BLaER1 treated with 17β-estradiol and CSF1 and Interleukin-3, amounts not matched to agents 10 nM and 100 nM (cell line): Measurements from ENCODE around the gene RPS6KA5.

Source experiments
- H3K27ac ChIP-seq, 11 experiments: shearing (Covaris generic); formaldehyde crosslinking; 2 replicates each; pipeline ENCODE4 v1.8.1; 2022
- H3K27me3 ChIP-seq, 11 experiments: shearing (Covaris generic); formaldehyde crosslinking; 2 replicates each; pipeline ENCODE4 v1.8.1; 2022
- H3K36me3 ChIP-seq, 11 experiments: shearing (Covaris generic); formaldehyde crosslinking; 2 replicates each; pipeline ENCODE4 v1.8.1; 2022
- H3K4me1 ChIP-seq, 10 experiments: shearing (Covaris generic); formaldehyde crosslinking; 2 replicates each; pipeline ENCODE4 v1.8.1; 2022
- H3K4me2 ChIP-seq, 11 experiments: shearing (Covaris generic); formaldehyde crosslinking; 2 replicates each; pipeline ENCODE4 v1.8.1; 2022
- H3K4me3 ChIP-seq, 10 experiments: shearing (Covaris generic); formaldehyde crosslinking; 2 replicates each; pipeline ENCODE4 v1.8.1; 2022
- H3K9ac ChIP-seq, 11 experiments: shearing (Covaris generic); formaldehyde crosslinking; 2 replicates each; pipeline ENCODE4 v1.8.1; 2022
- H3K9me3 ChIP-seq, 11 experiments: shearing (Covaris generic); formaldehyde crosslinking; replicated peaks in 1 of 11; 2 replicates each; pipeline ENCODE4 v1.8.1; 2022
- H4K20me1 ChIP-seq, 11 experiments: shearing (Covaris generic); formaldehyde crosslinking; 2 replicates each; pipeline ENCODE4 v1.8.1; 2022
- Cebpa-rat ChIP-seq, 11 experiments: shearing (Covaris generic); IDR thresholded peaks; 2 replicates each; pipeline ENCODE4 v1.8.1; 2022

The RPS6KA5 gene

DNA sequence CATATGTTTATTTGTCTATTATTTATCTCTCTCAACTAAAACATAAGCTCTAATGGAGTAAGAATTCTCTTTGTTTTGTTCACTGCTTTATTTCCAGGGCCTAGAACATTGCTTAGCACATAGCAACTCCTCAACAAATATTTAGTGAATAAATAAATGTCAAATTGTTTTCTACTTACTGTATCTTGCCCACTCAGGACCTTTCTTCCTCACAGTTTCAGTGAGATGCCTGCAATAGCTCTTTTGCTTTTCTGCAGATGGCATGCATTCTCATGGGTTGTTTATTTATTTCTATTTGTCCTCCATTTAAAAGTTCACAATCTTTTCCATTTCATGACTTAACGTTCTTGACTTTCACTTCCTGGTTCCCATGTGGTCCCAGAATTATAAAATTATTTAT lies 149.3 kb downstream of the RPS6KA5 start:
- H3K4me3 ChIP-seq, result no peak overlapping the region
- TF ChIP-seq Cebpa-rat (IDR thresholded peaks at IDR 0.05), result no peak
- peak overlapping the region in 3 of 11 experiments; percentile 9 to 26 (median 11); a peak in 1 of 22 replicates for H3K27ac ChIP-seq
- H3K36me3 ChIP-seq, result no peaks in the 10 kb centered on the region
- no peaks in the 10 kb centered on the region for H3K9me3 ChIP-seq
- H3K27me3 ChIP-seq, result no peaks in the 10 kb centered on the region
- H4K20me1 ChIP-seq, result no peaks in the 10 kb centered on the region
- peaks cover 0 to 12% (median 2%) of the 10 kb centered on the region in 10 experiments; a peak in 5 of 20 replicates for H3K4me1 ChIP-seq
- peak overlapping the region in 4 of 11 experiments; percentile 7 to 54 (median 42); a peak in 5 of 22 replicates for H3K4me2 ChIP-seq
- no peak overlapping the region for H3K9ac ChIP-seq

GRCh38 chr14:90907178-90907577 lies 153.3 kb downstream of the RPS6KA5 start:
- TF ChIP-seq Cebpa-rat (IDR thresholded peaks at IDR 0.05), result no peak
- Histone ChIP-seq H4K20me1 (no peaks in the 10 kb centered on the region), H3K36me3 (no peaks in the 10 kb centered on the region), H3K4me1 (peaks cover 0 to 12% (median 2%) of the 10 kb centered on the region in 10 experiments; a peak in 5 of 20 replicates), H3K9me3 (no peaks in the 10 kb centered on the region), H3K27ac (no peak overlapping the region), H3K4me2 (no peak overlapping the region), H3K27me3 (no peaks in the 10 kb centered on the region), H3K4me3 (no peak overlapping the region), H3K9ac (no peak overlapping the region)

DNA sequence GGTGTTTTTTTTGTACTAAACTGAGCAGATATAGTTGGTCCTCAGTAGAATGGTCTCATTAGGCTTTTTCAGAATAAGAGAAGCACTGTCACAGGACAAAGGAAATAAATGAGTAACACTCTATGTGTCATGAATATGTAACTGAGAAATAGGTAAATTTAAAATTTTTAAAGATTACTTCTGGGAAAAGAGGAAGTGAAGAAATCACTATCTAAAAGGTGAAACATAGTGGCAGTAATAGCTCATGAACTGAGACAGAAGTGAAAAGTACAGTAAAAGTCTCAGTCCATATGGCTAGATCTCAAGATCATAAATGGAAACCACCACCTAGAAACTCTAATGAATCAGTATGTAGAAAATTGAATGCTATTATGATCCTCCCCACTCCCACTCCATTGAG lies 154.9 kb downstream of the RPS6KA5 start:
- H3K27ac ChIP-seq, result no peak overlapping the region
- H3K27me3 ChIP-seq, result no peaks in the 10 kb centered on the region
- no peak overlapping the region for H3K4me2 ChIP-seq
- no peaks in the 10 kb centered on the region for H3K36me3 ChIP-seq
- no peaks in the 10 kb centered on the region for H4K20me1 ChIP-seq
- no peak overlapping the region for H3K4me3 ChIP-seq
- H3K9me3 ChIP-seq, result no peaks in the 10 kb centered on the region
- no peak overlapping the region for H3K9ac ChIP-seq
- no peak for TF ChIP-seq Cebpa-rat (IDR thresholded peaks at IDR 0.05)
- H3K4me1 ChIP-seq, result no peaks in the 10 kb centered on the region

- H3K36me3 ChIP-seq, result peaks cover 0 to 10% (median 0%) of the 10 kb centered on the region in 11 experiments; a peak in 2 of 22 replicates
- H3K9ac ChIP-seq, result no peak overlapping the region
- no peaks in the 10 kb centered on the region for H4K20me1 ChIP-seq
- no peak overlapping the region for H3K27ac ChIP-seq
- H3K9me3 ChIP-seq, result no peaks in the 10 kb centered on the region
- no peak overlapping the region for H3K4me2 ChIP-seq
- H3K27me3 ChIP-seq, result no peaks in the 10 kb centered on the region
- H3K4me3 ChIP-seq, result no peak overlapping the region
- no peak for TF ChIP-seq Cebpa-rat (IDR thresholded peaks at IDR 0.05)
- no peaks in the 10 kb centered on the region for H3K4me1 ChIP-seq
Observed at GRCh38 chr14:90903101-90903500, 157.3 kb downstream of the RPS6KA5 start.

DNA sequence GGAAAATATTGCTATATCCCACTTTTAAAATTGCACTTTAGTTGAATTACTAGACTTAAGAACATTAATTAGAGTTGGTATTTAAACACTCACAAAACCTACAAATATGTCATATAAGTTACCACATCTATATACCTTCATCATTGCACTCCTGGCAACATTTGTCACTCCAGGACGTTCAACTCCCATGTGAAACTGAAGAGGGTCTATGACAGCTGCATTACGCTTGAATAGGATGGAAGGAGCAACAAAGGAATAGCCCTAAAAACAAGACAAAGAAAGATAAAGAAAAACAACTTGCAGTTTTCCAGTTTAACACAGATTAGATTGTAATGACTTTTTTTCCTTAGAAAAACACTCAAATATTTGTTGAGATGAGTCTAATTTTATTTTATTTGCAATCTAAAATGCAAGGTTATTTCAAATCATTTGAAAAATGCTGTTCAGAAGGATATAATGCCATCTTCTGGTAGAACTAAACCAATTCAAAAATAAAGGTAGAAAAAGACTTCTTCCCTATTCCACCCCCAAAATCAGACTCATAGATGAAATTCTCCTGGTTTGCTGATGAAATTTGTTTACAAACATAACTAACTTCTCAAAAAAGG lies 159.9 kb downstream of the RPS6KA5 start:
- Histone ChIP-seq H3K9me3 (no peaks in the 10 kb centered on the region), H3K4me3 (no peak overlapping the region), H3K4me2 (no peak overlapping the region), H3K4me1 (no peaks in the 10 kb centered on the region), H3K27me3 (no peaks in the 10 kb centered on the region), H3K27ac (no peak overlapping the region), H3K36me3 (peaks cover 0 to 23% (median 0%) of the 10 kb centered on the region in 11 experiments; a peak in 6 of 22 replicates), H3K9ac (no peak overlapping the region), H4K20me1 (no peaks in the 10 kb centered on the region)
- no peak for TF ChIP-seq Cebpa-rat (IDR thresholded peaks at IDR 0.05)

DNA sequence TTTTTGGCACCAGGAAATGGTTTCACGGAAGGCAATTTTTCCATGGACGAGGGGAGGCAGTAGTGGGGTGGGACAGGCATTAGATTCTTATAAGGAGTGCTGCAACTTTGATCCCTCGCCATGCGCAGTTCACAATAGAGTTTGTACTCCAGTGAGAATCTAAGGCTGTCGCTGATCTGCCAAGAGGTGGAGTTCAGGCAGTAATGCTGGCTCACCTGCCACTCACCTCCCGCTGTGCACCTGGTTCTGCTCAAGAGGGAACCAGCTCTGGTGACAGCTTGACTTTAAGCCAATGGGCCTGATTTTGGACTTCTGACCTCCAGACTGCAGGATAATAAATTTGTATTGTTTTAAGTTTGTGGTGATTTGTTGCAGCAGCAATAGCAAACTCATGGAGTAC lies 163.4 kb downstream of the RPS6KA5 start:
- Histone ChIP-seq H3K9ac (no peak overlapping the region), H3K36me3 (peaks cover 0 to 23% (median 0%) of the 10 kb centered on the region in 11 experiments; a peak in 6 of 22 replicates), H3K4me1 (peaks cover 0 to 4% (median 0%) of the 10 kb centered on the region in 10 experiments; a peak in 4 of 20 replicates), H4K20me1 (no peaks in the 10 kb centered on the region), H3K27ac (no peak overlapping the region), H3K4me2 (no peak overlapping the region), H3K9me3 (no peaks in the 10 kb centered on the region), H3K4me3 (no peak overlapping the region), H3K27me3 (no peaks in the 10 kb centered on the region)
- TF ChIP-seq Cebpa-rat (IDR thresholded peaks at IDR 0.05), result no peak

DNA sequence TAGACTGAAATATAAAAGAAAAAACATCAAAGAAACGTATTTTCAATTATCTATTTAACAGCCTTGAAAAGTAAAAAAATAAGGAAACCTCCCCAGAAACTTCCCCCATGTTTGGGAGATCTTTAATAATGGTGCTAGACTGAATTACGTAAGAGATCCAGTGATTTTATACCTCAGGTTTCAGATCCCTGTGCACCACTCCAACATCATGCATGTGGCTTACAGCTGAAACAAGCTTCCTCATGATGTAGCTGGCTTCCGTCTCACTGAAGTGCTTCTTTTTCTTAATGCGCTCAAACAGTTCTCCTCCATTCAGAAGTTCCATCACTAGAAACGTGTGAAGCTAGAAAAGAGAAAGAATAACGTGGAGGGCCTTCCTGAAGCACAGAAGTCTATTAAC lies 166.2 kb downstream of the RPS6KA5 start:
- Histone ChIP-seq H3K4me1 (peaks cover 0 to 4% (median 0%) of the 10 kb centered on the region in 10 experiments; a peak in 4 of 20 replicates), H3K36me3 (peaks cover 0 to 23% (median 0%) of the 10 kb centered on the region in 11 experiments; a peak in 6 of 22 replicates), H4K20me1 (no peaks in the 10 kb centered on the region), H3K4me2 (peak overlapping the region in 1 of 11 experiments; percentile 32; a peak in 1 of 22 replicates), H3K9me3 (no peaks in the 10 kb centered on the region), H3K4me3 (no peak overlapping the region), H3K27ac (no peak overlapping the region), H3K27me3 (no peaks in the 10 kb centered on the region), H3K9ac (no peak overlapping the region)
- no peak for TF ChIP-seq Cebpa-rat (IDR thresholded peaks at IDR 0.05)

DNA sequence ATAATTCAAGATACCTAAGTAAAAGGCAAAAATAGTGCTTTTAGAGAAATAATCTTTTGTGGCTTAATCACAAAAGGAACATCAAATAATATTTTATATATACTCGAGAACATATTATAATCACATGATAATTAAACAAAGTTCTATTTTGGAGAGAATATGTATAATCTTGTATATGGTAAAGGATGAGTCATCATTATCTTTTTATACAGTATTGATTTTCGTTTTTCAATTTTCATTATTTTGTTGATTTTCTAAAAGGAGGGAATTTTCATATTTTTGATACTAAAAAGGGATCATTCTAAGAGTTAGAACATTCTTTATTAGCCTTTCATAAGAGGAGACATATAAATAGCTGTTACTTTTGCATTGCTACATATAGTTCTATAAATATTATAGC lies 166.9 kb downstream of the RPS6KA5 start:
- Histone ChIP-seq H3K27ac (no peak overlapping the region), H3K4me2 (no peak overlapping the region), H3K9ac (no peak overlapping the region), H3K27me3 (no peaks in the 10 kb centered on the region), H3K4me1 (peaks cover 0 to 4% (median 0%) of the 10 kb centered on the region in 10 experiments; a peak in 4 of 20 replicates), H3K9me3 (no peaks in the 10 kb centered on the region), H4K20me1 (no peaks in the 10 kb centered on the region), H3K36me3 (peaks cover 0 to 20% (median 0%) of the 10 kb centered on the region in 11 experiments; a peak in 6 of 22 replicates), H3K4me3 (no peak overlapping the region)
- TF ChIP-seq Cebpa-rat (IDR thresholded peaks at IDR 0.05), result no peak

- no peak overlapping the region for H3K9ac ChIP-seq
- H3K27ac ChIP-seq, result no peak overlapping the region
- H3K4me1 ChIP-seq, result peaks cover 0 to 4% (median 0%) of the 10 kb centered on the region in 10 experiments; a peak in 4 of 20 replicates
- no peaks in the 10 kb centered on the region for H3K27me3 ChIP-seq
- no peaks in the 10 kb centered on the region for H3K9me3 ChIP-seq
- no peak overlapping the region for H3K4me3 ChIP-seq
- no peaks in the 10 kb centered on the region for H4K20me1 ChIP-seq
- TF ChIP-seq Cebpa-rat (IDR thresholded peaks at IDR 0.05), result no peak
- peaks cover 0 to 15% (median 0%) of the 10 kb centered on the region in 11 experiments; a peak in 6 of 22 replicates for H3K36me3 ChIP-seq
- no peak overlapping the region for H3K4me2 ChIP-seq
Observed at GRCh38 chr14:90892970-90893369, 167.5 kb downstream of the RPS6KA5 start.

DNA sequence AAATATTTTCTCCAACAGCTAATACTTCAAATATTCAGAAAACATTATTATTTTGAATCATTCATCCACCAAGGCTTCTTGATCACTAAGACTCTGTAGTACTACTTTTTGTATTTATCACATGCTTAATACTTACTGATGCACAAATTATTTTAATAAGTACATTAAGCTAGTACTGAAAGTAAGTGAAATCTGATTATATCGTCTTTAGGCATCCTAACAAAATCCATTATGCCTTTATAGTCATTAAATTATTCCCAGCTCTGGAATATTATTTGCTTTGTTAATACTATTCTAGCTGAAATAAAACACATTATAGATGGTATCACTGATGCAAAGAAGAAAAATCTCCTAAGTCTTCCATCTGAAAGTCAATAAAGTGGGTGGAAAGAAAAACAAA lies 169.1 kb downstream of the RPS6KA5 start:
- Histone ChIP-seq H3K4me3 (no peak overlapping the region), H4K20me1 (no peaks in the 10 kb centered on the region), H3K36me3 (no peaks in the 10 kb centered on the region), H3K4me1 (peaks cover 0 to 4% (median 0%) of the 10 kb centered on the region in 10 experiments; a peak in 4 of 20 replicates), H3K4me2 (no peak overlapping the region), H3K9me3 (no peaks in the 10 kb centered on the region), H3K27ac (no peak overlapping the region), H3K9ac (no peak overlapping the region), H3K27me3 (no peaks in the 10 kb centered on the region)
- TF ChIP-seq Cebpa-rat (IDR thresholded peaks at IDR 0.05), result no peak
